Dedifferentiated amniotic fluid mesenchymal stem cell (primary cell): ENCODE measurements around the gene SATB1.

ENCODE experiments used
- DNase-seq: peaks from one replicate; pipeline ENCODE4 v3.0.0-alpha.2; 2016; ENCODE audit errors: extremely low spot score

Gene SATB1

DNA sequence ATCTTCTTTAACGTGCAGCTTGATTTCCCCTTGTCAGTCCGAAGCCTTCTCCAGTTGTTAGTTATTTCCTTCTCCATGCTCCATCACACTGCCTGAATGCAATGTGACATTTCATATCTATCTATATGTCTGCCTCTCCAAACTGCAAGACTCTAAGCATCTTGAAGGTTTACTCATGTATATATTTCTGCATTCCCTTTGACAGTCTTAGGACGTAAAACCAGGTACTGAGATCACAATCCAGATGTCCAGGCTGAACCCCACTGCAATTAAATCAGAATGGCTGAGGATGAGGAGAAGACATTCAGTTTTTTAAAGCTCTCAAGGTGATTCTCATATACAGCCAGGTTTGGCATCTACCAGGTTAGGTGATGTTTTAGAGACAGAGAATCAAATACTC is 6.1 kb upstream of the SATB1 start:
- no peak for DNase-seq

GRCh38 chr3:18428991-18429745 is 4.0 kb upstream of the SATB1 start:
- DNase-seq: no peak

DNA sequence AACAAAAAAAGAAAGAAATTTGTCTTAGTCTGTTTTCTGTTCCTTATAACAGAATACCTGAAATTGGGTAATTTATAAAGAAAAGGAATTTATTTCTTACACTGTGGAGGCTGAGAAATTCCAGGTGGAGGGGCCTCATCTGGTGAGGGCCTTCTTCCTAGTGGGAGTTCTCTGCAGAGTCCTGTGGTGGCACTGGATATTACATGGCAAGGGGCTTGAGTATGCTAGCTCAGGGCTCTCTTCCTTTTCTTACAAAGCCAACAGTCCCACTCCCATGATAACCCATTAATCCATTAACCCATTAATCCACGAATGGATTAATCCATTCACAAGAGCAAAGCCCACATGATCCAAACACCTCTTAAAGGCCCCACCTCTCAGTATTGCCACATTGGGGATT is 2.9 kb upstream of the SATB1 start:
- no peak for DNase-seq

DNA sequence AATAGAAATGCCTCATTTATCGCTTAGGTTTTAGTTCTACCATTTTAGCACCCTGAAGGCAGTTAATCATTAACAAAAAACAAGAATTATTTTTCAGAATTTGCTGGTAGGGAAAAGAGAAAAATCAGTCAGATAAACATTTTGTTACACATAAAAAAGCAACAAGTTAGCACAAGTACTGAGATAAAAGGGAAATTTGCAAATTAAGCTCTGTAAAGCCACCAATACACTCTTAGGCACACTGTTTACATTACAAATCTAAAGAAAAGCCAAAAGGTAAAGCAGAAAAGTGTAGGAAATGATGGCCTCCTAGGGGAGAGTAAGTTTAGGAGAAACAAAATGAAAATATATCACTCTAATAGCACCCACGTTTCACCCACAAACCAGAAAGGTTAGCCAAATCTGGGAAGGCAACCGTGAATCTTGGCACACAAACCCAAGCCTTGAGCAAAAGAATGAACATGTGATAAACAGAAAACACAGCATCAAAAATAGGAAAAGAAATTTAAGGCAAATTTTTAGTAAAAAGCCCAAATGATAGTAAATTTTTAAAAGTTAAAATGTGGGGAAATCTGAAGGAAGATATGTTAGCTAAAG is 1.6 kb upstream of the SATB1 start:
- no peak for DNase-seq

DNA sequence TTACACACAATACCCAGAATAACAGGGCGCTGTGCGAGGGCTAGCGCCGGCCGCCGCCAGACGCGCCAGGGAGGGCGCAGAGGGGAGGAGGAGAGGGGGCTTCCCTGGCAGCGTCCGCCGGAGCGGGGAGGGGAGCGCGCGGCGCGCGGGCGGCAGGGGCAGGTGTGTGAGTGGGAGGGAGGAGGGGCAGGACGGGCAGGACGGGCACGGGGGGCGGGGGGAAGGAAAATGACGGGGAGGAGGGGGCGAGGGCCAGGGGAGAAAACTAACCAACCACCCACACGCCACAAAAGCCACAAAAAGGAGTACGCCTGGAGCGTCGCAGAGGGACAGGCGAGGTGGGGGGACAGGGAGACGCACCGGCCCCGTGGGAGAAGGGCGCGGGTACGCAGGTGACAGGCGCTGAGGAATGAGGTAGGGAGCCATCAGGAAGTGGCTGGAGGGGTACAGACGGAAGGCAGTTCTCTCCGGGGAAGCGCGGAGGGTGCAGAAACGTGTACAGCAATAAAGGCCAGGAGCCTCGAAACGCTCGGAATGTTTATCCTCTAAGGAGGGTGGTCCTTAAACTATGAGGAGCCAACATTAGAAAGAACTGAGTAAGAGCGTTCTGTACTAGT is 610 bp upstream of the SATB1 start:
- no peak for DNase-seq

- no peak for DNase-seq
Observed at GRCh38 chr3:18424213-18424728, 868 bp downstream of the SATB1 start.

DNA sequence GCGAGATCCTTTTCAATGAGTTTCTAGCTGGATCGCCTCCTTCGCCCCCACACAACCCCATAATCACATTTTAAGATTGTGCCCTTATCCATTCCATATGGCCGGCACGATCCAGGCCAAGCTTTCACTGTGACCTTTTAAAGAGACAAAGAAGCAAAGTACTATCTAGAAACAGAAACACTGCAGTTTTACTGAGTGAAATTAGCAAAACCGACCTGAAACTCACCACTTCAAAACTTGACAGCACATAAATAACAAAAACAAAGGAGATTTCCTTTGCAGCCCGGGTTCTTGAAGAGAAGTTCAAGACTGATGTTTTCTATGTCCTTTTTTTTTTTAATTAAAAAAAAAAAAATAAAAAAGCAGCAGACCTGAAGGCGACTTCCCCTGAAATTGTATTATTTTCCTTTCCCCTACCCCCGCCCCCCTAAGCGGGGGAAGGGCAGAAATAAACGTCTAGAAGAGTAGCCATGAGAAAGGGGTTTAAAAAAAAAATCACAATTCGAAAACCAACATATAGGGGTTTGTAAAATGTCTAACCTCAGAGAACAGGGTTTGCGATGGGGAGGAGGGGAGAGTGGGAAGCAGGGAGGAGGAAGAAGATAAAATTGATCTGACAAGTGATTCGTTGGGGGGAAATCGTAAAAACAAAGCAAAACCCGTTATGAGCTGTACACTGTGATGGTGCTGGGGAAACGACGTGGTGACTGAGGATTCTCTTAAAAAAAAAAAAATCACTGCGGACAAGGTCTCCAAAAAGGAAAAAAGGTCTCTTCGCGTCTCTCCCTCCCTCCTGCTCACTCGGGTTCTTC is 1.5 kb downstream of the SATB1 start:
- DNase-seq: peak; percentile 45

DNA sequence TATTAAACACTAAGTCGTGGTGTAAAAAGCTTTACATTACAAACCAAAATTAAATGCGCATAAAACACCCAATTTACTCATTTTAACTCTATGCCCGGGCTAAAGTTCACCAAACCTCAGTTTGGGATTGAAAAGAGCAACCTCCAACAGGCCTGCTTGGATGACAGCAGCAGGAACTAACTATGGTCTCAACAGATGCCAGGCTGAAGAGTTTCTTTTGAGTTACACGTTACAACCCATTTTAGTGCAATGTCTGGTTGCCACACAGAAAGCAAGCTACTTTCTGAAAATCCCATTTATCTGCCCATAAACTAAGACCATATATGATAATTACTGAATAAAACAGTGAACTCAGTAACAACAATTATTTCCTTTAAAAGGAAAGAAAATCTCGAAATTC is 2.2 kb downstream of the SATB1 start:
- no peak for DNase-seq

GRCh38 chr3:18420555-18420954 is 4.6 kb downstream of the SATB1 start:
- DNase-seq: no peak

DNA sequence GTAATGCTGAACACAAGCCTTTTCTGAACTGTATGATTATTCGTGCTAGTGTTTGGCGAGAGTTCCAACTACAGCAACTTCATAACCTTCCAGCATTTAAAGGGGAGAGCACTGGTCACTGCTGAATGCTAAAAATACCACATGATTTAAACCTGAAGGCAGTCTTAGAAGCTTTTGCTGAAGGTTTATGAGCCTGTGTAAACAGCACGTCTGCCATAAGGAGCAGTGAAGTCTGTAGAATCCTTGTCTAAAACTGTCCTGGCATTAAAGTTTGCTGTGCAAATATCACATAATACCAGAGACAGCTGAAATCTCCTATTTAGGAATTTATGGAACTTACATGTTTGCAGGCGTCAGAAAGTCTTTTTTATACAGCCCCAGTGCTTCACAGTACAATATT is 5.9 kb downstream of the SATB1 start:
- no peak for DNase-seq

- DNase-seq: no peak
Observed at GRCh38 chr3:18417904-18418572, 7.1 kb downstream of the SATB1 start.

GRCh38 chr3:18416332-18416731 is 8.8 kb downstream of the SATB1 start:
- no peak for DNase-seq

GRCh38 chr3:18415839-18416238 is 9.3 kb downstream of the SATB1 start:
- no peak for DNase-seq

DNA sequence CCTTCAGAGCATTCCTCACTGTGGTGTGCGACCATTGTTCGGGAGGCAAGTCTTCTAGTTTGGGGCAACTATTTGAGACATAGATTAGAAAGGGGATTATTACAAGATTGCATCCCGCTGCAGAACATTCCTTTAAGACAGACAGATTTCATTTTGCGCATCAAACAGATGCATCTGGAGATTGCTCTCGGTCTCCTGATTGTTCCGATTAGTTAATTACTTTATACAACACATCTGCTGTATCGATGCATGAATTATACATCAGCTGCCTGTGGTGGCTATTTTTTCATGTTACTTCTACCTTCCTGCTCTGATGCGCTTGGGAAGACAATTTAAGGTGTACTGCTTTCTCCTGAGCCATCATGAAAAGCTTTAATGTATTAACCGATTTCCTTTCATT is 10.0 kb downstream of the SATB1 start:
- DNase-seq: no peak

GRCh38 chr3:18412684-18413083 is 12.5 kb downstream of the SATB1 start:
- no peak for DNase-seq

DNA sequence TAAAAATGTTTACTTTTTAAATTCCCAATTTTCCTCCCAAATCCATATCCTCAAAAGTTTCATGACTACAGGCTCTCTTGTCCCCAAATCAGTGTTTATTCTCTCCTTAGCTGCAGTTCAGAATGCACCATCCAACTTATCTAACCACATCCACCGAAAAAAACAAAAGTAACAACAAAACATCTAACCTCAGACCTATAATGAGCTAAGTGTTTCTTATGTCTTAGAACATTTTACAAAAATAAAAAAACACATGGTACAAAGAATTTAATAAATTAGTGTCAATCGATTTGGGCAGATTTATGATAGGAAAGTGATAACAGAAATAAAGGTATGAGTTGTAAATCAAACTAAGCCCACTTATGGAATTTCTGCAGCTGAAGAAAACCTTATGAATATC is 13.6 kb downstream of the SATB1 start:
- DNase-seq: no peak

DNA sequence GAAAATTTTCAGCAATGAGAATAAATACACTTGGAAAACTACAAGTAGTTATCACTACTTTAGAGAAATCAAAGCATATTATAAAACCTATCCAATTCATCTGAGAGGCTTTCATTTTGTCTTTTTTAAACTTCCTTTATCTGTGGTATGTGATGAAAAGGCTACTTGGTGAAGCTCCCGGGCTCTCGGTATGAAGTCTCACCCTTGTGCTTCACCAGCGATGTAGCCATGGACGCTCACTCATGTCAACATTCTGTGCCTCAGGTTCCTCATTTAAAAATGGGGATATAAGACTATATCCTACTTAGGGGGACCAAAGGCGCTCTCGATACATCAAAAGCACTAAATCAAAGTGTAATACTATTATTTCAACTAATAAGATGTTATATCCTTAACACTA is 14.9 kb downstream of the SATB1 start:
- DNase-seq: no peak

DNA sequence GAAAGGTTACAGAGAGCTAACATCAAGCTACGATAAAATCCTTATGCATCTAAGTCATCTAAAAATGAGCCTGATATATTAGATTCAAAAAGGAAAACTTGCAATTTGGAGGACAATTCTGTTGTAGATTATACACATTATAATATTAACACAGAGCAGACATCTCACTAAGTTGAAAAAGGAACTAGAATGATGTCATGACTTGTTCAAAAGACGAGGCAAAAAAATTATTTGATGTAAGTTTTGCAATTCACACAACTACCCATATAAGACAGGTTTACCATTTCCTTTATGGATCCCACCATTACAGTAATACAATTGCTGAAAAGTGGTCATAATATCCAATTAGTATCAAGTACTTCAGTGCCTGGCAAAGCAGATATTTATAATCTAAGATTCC is 15.9 kb downstream of the SATB1 start:
- no peak for DNase-seq

DNA sequence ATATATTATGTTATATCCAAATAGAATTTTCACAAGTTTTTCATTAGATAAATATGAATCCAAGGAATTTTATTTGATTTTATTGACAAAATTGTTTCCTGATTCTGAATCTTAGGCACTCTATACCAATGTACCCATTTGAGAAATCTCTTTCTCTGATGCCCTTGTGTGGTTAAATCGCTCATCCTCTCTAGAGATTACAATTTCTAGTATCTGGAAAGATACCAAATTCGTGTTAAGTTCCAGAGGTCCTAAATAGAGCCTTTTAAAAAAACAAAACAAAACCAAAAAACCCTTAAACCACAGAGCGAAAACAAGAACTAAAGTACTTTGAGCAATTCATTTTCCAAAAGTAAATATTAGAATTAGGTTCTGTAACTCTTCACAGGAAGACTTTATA is 20.0 kb downstream of the SATB1 start:
- no peak for DNase-seq

GRCh38 chr3:18403061-18403460 is 22.1 kb downstream of the SATB1 start:
- no peak for DNase-seq

DNA sequence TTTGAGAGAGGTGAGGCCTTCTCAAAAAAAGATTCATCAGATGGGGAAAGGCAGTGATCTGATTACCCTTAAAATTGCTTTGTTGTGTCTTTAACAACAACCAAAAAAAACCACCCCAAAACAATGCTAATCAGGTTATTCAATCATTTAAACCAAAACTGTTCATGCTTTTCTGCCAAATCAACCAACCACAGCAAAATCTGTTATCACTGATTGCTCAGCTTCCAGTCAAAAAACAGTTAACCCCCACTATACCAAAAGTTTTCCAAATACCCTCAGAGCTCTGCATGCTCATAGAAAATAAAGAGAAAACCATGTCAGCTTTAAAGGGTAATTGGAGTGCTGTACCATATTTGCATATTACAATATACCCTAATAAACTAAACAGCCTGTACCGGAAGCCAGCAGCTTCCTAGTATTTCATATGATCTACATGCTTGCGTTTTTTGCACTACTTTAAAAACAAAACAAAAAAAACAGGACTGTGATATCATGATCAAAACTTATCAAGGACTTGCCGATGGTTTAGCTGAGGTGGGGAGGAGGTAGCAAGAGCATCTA is 22.8 kb downstream of the SATB1 start:
- no peak for DNase-seq
